Endothelial cell of umbilical vein (primary cell): ENCODE results near the gene TBC1D9. TPM values are rescaled to one million over a fixed set of nuclear protein-coding genes. Genes with fewer than 3 reads are reported as not detected.

Experiments
- BruUV-seq: library from RNA; stranded (reverse); fragments of 400-500 nt; replicated peaks from 2 replicates; lab custom pipeline; 2021; lab: Mats Ljungman, UMichigan
- CTCF ChIA-PET: fragments of 300-600, 350-600 bp; sonication (Branson Sonifier 250); formaldehyde crosslinking; loops from one replicate; lab custom pipeline; 2021; ENCODE audit warnings: antibody characterized with exemption, inconsistent platforms; lab: Charles Lee
- POLR2A ChIA-PET: fragments of 300-600, 350-600 bp; sonication (Branson Sonifier 250); formaldehyde crosslinking; loops from one replicate; lab custom pipeline; 2021; ENCODE audit warnings: antibody characterized with exemption, inconsistent platforms; lab: Charles Lee
- DNase-seq: peaks from one replicate; pipeline ENCODE4 v3.0.0-alpha.2; 2011; ENCODE audit warnings: low read depth, low spot score
- FAIRE-seq: peaks from 2 replicates; lab custom pipeline; 2011; peaks lifted over from hg19 to GRCh38; lab: Jason Lieb, UNC
- H2AFZ ChIP-seq: 2 replicates; pipeline ENCODE4 v1.6.0; 2012; ENCODE audit warnings: low read depth, low read length, control low read depth, inconsistent platforms
- H3K27ac ChIP-seq: 2 replicates; pipeline ENCODE4 v1.5.1; 2011; ENCODE audit warnings: low read depth, mild to moderate bottlenecking, control low read depth, low read length, moderate library complexity; ENCODE audit not compliant: insufficient read depth
- H3K27me3 ChIP-seq, 2 experiments: 2 replicates each; pipeline versions ENCODE4 v1.6.0 to v1.6.1; 2011; ENCODE audit warnings: low read length in 2 of 2, mixed read lengths in 1 of 2; ENCODE audit not compliant: control insufficient read depth in 2 of 2, insufficient read depth in 2 of 2
- H3K36me3 ChIP-seq, 2 experiments: 2 replicates in 1 of 2; 3 replicates in 1 of 2; pipeline ENCODE4 v1.5.1; 2011; ENCODE audit warnings: low read length in 2 of 2, mild to moderate bottlenecking in 1 of 2, moderate library complexity in 1 of 2; ENCODE audit not compliant: control insufficient read depth in 2 of 2, insufficient read depth in 2 of 2; ENCODE audit errors: extremely low read depth in 1 of 2
- H3K4me1 ChIP-seq: 3 replicates; pipeline ENCODE4 v1.5.1; 2011; ENCODE audit warnings: mild to moderate bottlenecking, low read length; ENCODE audit not compliant: control insufficient read depth, insufficient read depth; ENCODE audit errors: extremely low read depth
- H3K4me2 ChIP-seq: 2 replicates; pipeline ENCODE4 v1.6.1; 2011; ENCODE audit warnings: low read length, control low read depth, mixed read lengths; ENCODE audit not compliant: insufficient read depth
- H3K4me3 ChIP-seq, 3 experiments: fragments of 200-600 bp in 1 of 3; sonication (generic), shearing (Covaris generic) in 1 of 3; replicated peaks in 1 of 3; 2 replicates each; pipeline ENCODE4 v1.5.1; 2011 to 2016; ENCODE audit warnings: control low read depth in 3 of 3, low read length in 3 of 3, mild to moderate bottlenecking in 2 of 3, inconsistent platforms in 1 of 3, low read depth in 1 of 3, moderate library complexity in 1 of 3; ENCODE audit not compliant: insufficient read depth in 1 of 3
- H3K79me2 ChIP-seq: 2 replicates; pipeline ENCODE4 v1.6.0; 2012; ENCODE audit warnings: low read length, inconsistent platforms; ENCODE audit not compliant: control insufficient read depth, insufficient read depth
- H3K9ac ChIP-seq: replicated peaks from 2 replicates; pipeline ENCODE3; 2011; ENCODE audit warnings: low read length, control low read depth; ENCODE audit not compliant: insufficient read depth; ENCODE audit errors: extremely low read depth
- H3K9me1 ChIP-seq: replicated peaks from 3 replicates; pipeline ENCODE4 v1.6.0; 2011; ENCODE audit warnings: mild to moderate bottlenecking, low read length; ENCODE audit not compliant: control insufficient read depth, insufficient read depth; ENCODE audit errors: extremely low read depth
- H3K9me3 ChIP-seq: replicated peaks from 2 replicates; pipeline ENCODE4 v1.5.1; 2012; ENCODE audit warnings: low read length, inconsistent platforms; ENCODE audit not compliant: control insufficient read depth, insufficient read depth
- H4K20me1 ChIP-seq: replicated peaks from 2 replicates; pipeline ENCODE3; 2011; ENCODE audit warnings: mild to moderate bottlenecking, low read length; ENCODE audit not compliant: control insufficient read depth, insufficient read depth; ENCODE audit errors: extremely low read depth
- EZH2 ChIP-seq: IDR thresholded peaks from 2 replicates; pipeline ENCODE4 v1.6.1; 2012; ENCODE audit warnings: borderline replicate concordance, low read depth, mild to moderate bottlenecking, moderate library complexity, low read length, inconsistent platforms; ENCODE audit not compliant: severe bottlenecking
- GATA2 ChIP-seq: IDR thresholded peaks from 2 replicates; pipeline ENCODE4 v1.7.0; 2011; ENCODE audit warnings: low read depth, mild to moderate bottlenecking, moderate library complexity, mixed read lengths, low read length; ENCODE audit not compliant: insufficient read length, insufficient read depth
- JUN ChIP-seq: IDR thresholded peaks from 2 replicates; pipeline ENCODE4 v1.6.1; 2011; ENCODE audit warnings: borderline replicate concordance, low read depth; ENCODE audit not compliant: insufficient read length, insufficient read depth
- MAX ChIP-seq: IDR thresholded peaks from 2 replicates; pipeline ENCODE4 v1.6.1; 2011; ENCODE audit not compliant: insufficient read depth, insufficient read length
- MYC ChIP-seq: IDR thresholded peaks from one replicate; pipeline ENCODE4 v1.6.1; 2011; ENCODE audit warnings: mild to moderate bottlenecking, low read depth, low read length
- dilution Hi-C: fragments of 300-500 bp; cut with MboI; formaldehyde crosslinking; loops from one replicate; pipeline ENCODE4 v1.15.0; 2019; ENCODE audit warnings: low sequenced_read_pairs; ENCODE audit not compliant: extremely low pct_ligation_motif_present
- intact Hi-C: fragments of 100-400 bp; cut with micrococcal nuclease; formaldehyde crosslinking; loops from one replicate; pipeline ENCODE4 v1.10.0; 2022
- polyA plus RNA-seq, 4 experiments: library from polyadenylated mRNA; depleted of rRNA in 3 of 4; stranded (reverse) in 3 of 4; unstranded in 1 of 4; fragments of >200 nt; gene quantifications; 2 replicates each; pipeline versions ENCODE4 v1.2.1 to v1.2.3, GENCODE V29; 2011 to 2012; ENCODE audit warnings: missing spikeins in 1 of 4
- total RNA-seq: library from RNA; stranded (reverse); gene quantifications from 2 replicates; pipeline ENCODE4 v1.2.3, GENCODE V29; 2021

TBC1D9 gene
- total and polyA plus RNA-seq, 2 donors (not counting 3 experiments of a cell fraction or from before 2014, with no cell fraction given), result 21.7 to 45.3 TPM

- dilution Hi-C loops, result no loop called here
- no peak overlapping the region for H3K9ac ChIP-seq
- TF ChIP-seq JUN (no peak), MAX (no peak), MYC (no peak), EZH2 (peak; percentile 42)
- H4K20me1 ChIP-seq, result no peaks in the 10 kb centered on the region
- no peak for DNase-seq
- no peaks in the 10 kb centered on the region for H3K36me3 ChIP-seq
- H3K9me1 ChIP-seq, result no peaks in the 10 kb centered on the region
- no TSS peak for BruUV-seq
- H3K4me1 ChIP-seq, result no peaks in the 10 kb centered on the region
- H3K4me2 ChIP-seq, result no peak overlapping the region
- intact Hi-C loops, result no loop called here
- no peak for FAIRE-seq
- no peak overlapping the region for H2AFZ ChIP-seq
- peaks cover 34 to 40% of the 10 kb centered on the region in 2 experiments for H3K27me3 ChIP-seq
- CTCF ChIA-PET, result no interaction called here
- no peaks in the 10 kb centered on the region for H3K79me2 ChIP-seq
- no peaks in the 10 kb centered on the region for H3K9me3 ChIP-seq
- H3K4me3 ChIP-seq, result no peak overlapping the region
- no peak overlapping the region for H3K27ac ChIP-seq
- POLR2A ChIA-PET, result no interaction called here
Measured at GRCh38 chr4:140579278-140579677, 176.9 kb downstream of the TBC1D9 start.

- H3K4me2 ChIP-seq, result no peak overlapping the region
- dilution Hi-C loops (no loop called here), intact Hi-C loops (no loop called here)
- H3K9me3 ChIP-seq, result no peaks in the 10 kb centered on the region
- no peak overlapping the region for H3K9ac ChIP-seq
- H4K20me1 ChIP-seq, result no peaks in the 10 kb centered on the region
- no peak overlapping the region for H3K4me3 ChIP-seq
- H3K79me2 ChIP-seq, result no peaks in the 10 kb centered on the region
- no peaks in the 10 kb centered on the region for H3K9me1 ChIP-seq
- ChIA-PET CTCF (interaction anchor here (1.1 kb wide), 1 partner anchor 9 kb away, joined by 3 read pairs; no protein-coding TSS in a partner anchor), POLR2A (no interaction called here)
- FAIRE-seq (no peak), DNase-seq (no peak)
- H3K27ac ChIP-seq, result no peak overlapping the region
- no peaks in the 10 kb centered on the region for H3K36me3 ChIP-seq
- no peaks in the 10 kb centered on the region for H3K4me1 ChIP-seq
- peaks cover 41 to 57% of the 10 kb centered on the region in 2 experiments for H3K27me3 ChIP-seq
- no peak overlapping the region for H2AFZ ChIP-seq
- TF ChIP-seq MAX, result no peak
- no peak for TF ChIP-seq MYC
- TF ChIP-seq GATA2, result no peak
- BruUV-seq, result no TSS peak
Measured at GRCh38 chr4:140575489-140575888, 180.7 kb downstream of the TBC1D9 start.
